BE2C (cell line): ENCODE data around the gene FAM98A.

Experiments used
- DNase-seq: peaks from one replicate; pipeline ENCODE4 v3.0.0-alpha.2; 2020
- H3K27me3 ChIP-seq: fragments of 250-450 bp; sonication (Bioruptor Pico); 2 replicates; pipeline ENCODE4 v1.5.1; 2020; ENCODE audit warnings: mild to moderate bottlenecking
- H3K36me3 ChIP-seq: fragments of 250-450 bp; sonication (Bioruptor Pico); 2 replicates; pipeline ENCODE4 v1.5.1; 2020; ENCODE audit warnings: mild to moderate bottlenecking
- H3K4me1 ChIP-seq: fragments of 250-450 bp; sonication (Bioruptor Pico); 2 replicates; pipeline ENCODE4 v1.5.1; 2020
- H3K4me3 ChIP-seq: 2 replicates; pipeline ENCODE4 v1.5.1; 2011; ENCODE audit warnings: low read depth, low read length
- H3K9me3 ChIP-seq: fragments of 250-450 bp; sonication (Bioruptor Pico); 2 replicates; pipeline ENCODE4 v1.5.1; 2020
- CTCF ChIP-seq: IDR thresholded peaks from 2 replicates; pipeline ENCODE4 v1.5.1; 2012; ENCODE audit warnings: mild to moderate bottlenecking, low read depth, low read length

FAM98A gene

GRCh38 chr2:33632831-33633230 is 33.7 kb upstream of the FAM98A start:
- no peaks in the 10 kb centered on the region for H3K36me3 ChIP-seq
- no peak overlapping the region for H3K4me3 ChIP-seq
- peaks cover 14% of the 10 kb centered on the region for H3K4me1 ChIP-seq
- no peaks in the 10 kb centered on the region for H3K9me3 ChIP-seq
- H3K27me3 ChIP-seq, result no peaks in the 10 kb centered on the region
- TF ChIP-seq CTCF, result no peak
- peak; percentile 72 for DNase-seq

GRCh38 chr2:33628031-33628827 is 29.1 kb upstream of the FAM98A start:
- Histone ChIP-seq H3K27me3 (no peaks in the 10 kb centered on the region), H3K4me3 (no peak overlapping the region)

GRCh38 chr2:33619028-33619427 is 19.9 kb upstream of the FAM98A start:
- H3K27me3 ChIP-seq, result no peaks in the 10 kb centered on the region
- no peaks in the 10 kb centered on the region; the same call in 1 of the 2 replicates for H3K9me3 ChIP-seq
- peaks cover 3% of the 10 kb centered on the region for H3K4me1 ChIP-seq
- no peak overlapping the region for H3K4me3 ChIP-seq
- no peak for DNase-seq
- no peak for TF ChIP-seq CTCF
- no peaks in the 10 kb centered on the region for H3K36me3 ChIP-seq

More at GRCh38 chr2:33628031-33628827, 29.1 kb upstream of the FAM98A start:
- no peak for DNase-seq
- Histone ChIP-seq H3K4me1 (peaks cover 10% of the 10 kb centered on the region), H3K9me3 (no peaks in the 10 kb centered on the region), H3K36me3 (no peaks in the 10 kb centered on the region)
- TF ChIP-seq CTCF, result no peak

GRCh38 chr2:33617989-33618388 is 18.9 kb upstream of the FAM98A start:
- H3K9me3 ChIP-seq, result no peaks in the 10 kb centered on the region; the same call in 1 of the 2 replicates
- peaks cover 4% of the 10 kb centered on the region for H3K4me1 ChIP-seq
- no peak overlapping the region for H3K4me3 ChIP-seq
- no peak for DNase-seq
- no peak for TF ChIP-seq CTCF
- H3K27me3 ChIP-seq, result no peaks in the 10 kb centered on the region
- no peaks in the 10 kb centered on the region for H3K36me3 ChIP-seq

- H3K4me3 ChIP-seq, result no peak overlapping the region
- H3K9me3 ChIP-seq, result no peaks in the 10 kb centered on the region; the same call in 1 of the 2 replicates
- no peak for TF ChIP-seq CTCF
- H3K36me3 ChIP-seq, result no peaks in the 10 kb centered on the region
- no peaks in the 10 kb centered on the region for H3K27me3 ChIP-seq
- peaks cover 4% of the 10 kb centered on the region for H3K4me1 ChIP-seq
- no peak for DNase-seq
These were observed 18.3 kb upstream of the FAM98A start for GRCh38 chr2:33617401-33617800.

- H3K4me3 ChIP-seq, result no peak overlapping the region
- no peaks in the 10 kb centered on the region for H3K36me3 ChIP-seq
- no peak for DNase-seq
- peaks cover 4% of the 10 kb centered on the region for H3K4me1 ChIP-seq
- H3K27me3 ChIP-seq, result no peaks in the 10 kb centered on the region
- TF ChIP-seq CTCF, result no peak
- no peaks in the 10 kb centered on the region; the same call in 1 of the 2 replicates for H3K9me3 ChIP-seq
These were observed 17.8 kb upstream of the FAM98A start for GRCh38 chr2:33616873-33617272.
